Measurements from ENCODE around the gene DAB1.

Gene DAB1

GRCh38 chr1:57013522-57013921 lies 410.3 kb downstream of the DAB1 start:
- no peaks in the 10 kb centered on the region for H3K9me3 Mint-ChIP-seq
- ATAC-seq (replicated peaks; ENCODE audit: extremely low read depth, poor library complexity, severe bottlenecking) (no peak), DNase-seq (ENCODE audit: low spot score in 2 of 2) (no peak)
- no peak overlapping the region for H3K4me3 Mint-ChIP-seq
- no peaks in the 10 kb centered on the region for H3K36me3 Mint-ChIP-seq (ENCODE audit: insufficient read depth)
- no peak overlapping the region for H3K27ac Mint-ChIP-seq (ENCODE audit: low read depth)
- no peaks in the 10 kb centered on the region for H3K4me1 Mint-ChIP-seq
- peaks cover 9% of the 10 kb centered on the region for H3K27me3 Mint-ChIP-seq

- no peak for ATAC-seq (replicated peaks; ENCODE audit: extremely low read depth, poor library complexity, severe bottlenecking)
- H3K4me3 Mint-ChIP-seq = no peak overlapping the region
- H3K27ac Mint-ChIP-seq (ENCODE audit: low read depth) = no peak overlapping the region
- no peaks in the 10 kb centered on the region for H3K4me1 Mint-ChIP-seq
- no peaks in the 10 kb centered on the region for H3K9me3 Mint-ChIP-seq
- DNase-seq (ENCODE audit: low spot score in 2 of 2) = no peak
- peaks cover 9% of the 10 kb centered on the region for H3K27me3 Mint-ChIP-seq
- no peaks in the 10 kb centered on the region for H3K36me3 Mint-ChIP-seq (ENCODE audit: insufficient read depth)
Measured at GRCh38 chr1:57012315-57012714, 411.5 kb downstream of the DAB1 start.

GRCh38 chr1:57010511-57010910 lies 413.3 kb downstream of the DAB1 start:
- Mint-ChIP-seq H3K4me1 (no peaks in the 10 kb centered on the region), H3K9me3 (no peaks in the 10 kb centered on the region), H3K27me3 (peaks cover 9% of the 10 kb centered on the region), H3K27ac (ENCODE audit: low read depth) (no peak overlapping the region), H3K36me3 (ENCODE audit: insufficient read depth) (no peaks in the 10 kb centered on the region), H3K4me3 (no peak overlapping the region)
- ATAC-seq (replicated peaks; ENCODE audit: extremely low read depth, poor library complexity, severe bottlenecking) (no peak), DNase-seq (ENCODE audit: low spot score in 2 of 2) (no peak)

- Mint-ChIP-seq H3K27me3 (peaks cover 9% of the 10 kb centered on the region), H3K36me3 (ENCODE audit: insufficient read depth) (no peaks in the 10 kb centered on the region), H3K9me3 (no peaks in the 10 kb centered on the region), H3K4me1 (no peaks in the 10 kb centered on the region), H3K27ac (ENCODE audit: low read depth) (no peak overlapping the region), H3K4me3 (no peak overlapping the region)
- ATAC-seq (replicated peaks; ENCODE audit: extremely low read depth, poor library complexity, severe bottlenecking) = no peak
- no peak for DNase-seq (ENCODE audit: low spot score in 2 of 2)
Measured at GRCh38 chr1:57007948-57008347, 415.9 kb downstream of the DAB1 start.

GRCh38 chr1:57007472-57007871 lies 416.4 kb downstream of the DAB1 start:
- ATAC-seq (replicated peaks; ENCODE audit: extremely low read depth, poor library complexity, severe bottlenecking) (no peak), DNase-seq (ENCODE audit: low spot score in 2 of 2) (no peak)
- H3K4me1 Mint-ChIP-seq = no peaks in the 10 kb centered on the region
- no peak overlapping the region for H3K27ac Mint-ChIP-seq (ENCODE audit: low read depth)
- H3K27me3 Mint-ChIP-seq = peaks cover 9% of the 10 kb centered on the region
- H3K9me3 Mint-ChIP-seq = no peaks in the 10 kb centered on the region
- no peaks in the 10 kb centered on the region for H3K36me3 Mint-ChIP-seq (ENCODE audit: insufficient read depth)
- H3K4me3 Mint-ChIP-seq = no peak overlapping the region

- ATAC-seq (replicated peaks; ENCODE audit: extremely low read depth, poor library complexity, severe bottlenecking) (no peak), DNase-seq (ENCODE audit: low spot score in 2 of 2) (no peak)
- no peaks in the 10 kb centered on the region for H3K9me3 Mint-ChIP-seq
- H3K4me1 Mint-ChIP-seq = no peaks in the 10 kb centered on the region
- no peaks in the 10 kb centered on the region for H3K36me3 Mint-ChIP-seq (ENCODE audit: insufficient read depth)
- no peaks in the 10 kb centered on the region for H3K27me3 Mint-ChIP-seq
- no peak overlapping the region for H3K27ac Mint-ChIP-seq (ENCODE audit: low read depth)
- H3K4me3 Mint-ChIP-seq = no peak overlapping the region
Measured at GRCh38 chr1:57003398-57004139, 420.3 kb downstream of the DAB1 start.

GRCh38 chr1:56995414-56996100 lies 428.3 kb downstream of the DAB1 start:
- Mint-ChIP-seq H3K27ac (ENCODE audit: low read depth) (no peak overlapping the region), H3K9me3 (no peaks in the 10 kb centered on the region), H3K4me1 (no peaks in the 10 kb centered on the region), H3K27me3 (peaks cover 10% of the 10 kb centered on the region), H3K36me3 (ENCODE audit: insufficient read depth) (no peaks in the 10 kb centered on the region), H3K4me3 (no peak overlapping the region)
- DNase-seq (ENCODE audit: low spot score in 2 of 2) = no peak
- ATAC-seq (replicated peaks; ENCODE audit: extremely low read depth, poor library complexity, severe bottlenecking) = no peak

GRCh38 chr1:56993475-56993874 lies 430.4 kb downstream of the DAB1 start:
- Mint-ChIP-seq H3K4me1 (no peaks in the 10 kb centered on the region), H3K27me3 (peaks cover 10% of the 10 kb centered on the region), H3K36me3 (ENCODE audit: insufficient read depth) (peaks cover 2% of the 10 kb centered on the region), H3K9me3 (no peaks in the 10 kb centered on the region), H3K27ac (ENCODE audit: low read depth) (no peak overlapping the region), H3K4me3 (no peak overlapping the region)
- ATAC-seq (replicated peaks; ENCODE audit: extremely low read depth, poor library complexity, severe bottlenecking) = no peak
- DNase-seq (ENCODE audit: low spot score in 2 of 2) = no peak

GRCh38 chr1:56992318-56993125 lies 431.3 kb downstream of the DAB1 start:
- Mint-ChIP-seq H3K27me3 (peaks cover 10% of the 10 kb centered on the region), H3K4me3 (no peak overlapping the region), H3K36me3 (ENCODE audit: insufficient read depth) (peaks cover 2% of the 10 kb centered on the region), H3K9me3 (no peaks in the 10 kb centered on the region), H3K4me1 (no peaks in the 10 kb centered on the region), H3K27ac (ENCODE audit: low read depth) (no peak overlapping the region)
- DNase-seq (ENCODE audit: low spot score in 2 of 2) = no peak
- ATAC-seq (replicated peaks; ENCODE audit: extremely low read depth, poor library complexity, severe bottlenecking) = no peak

- no peaks in the 10 kb centered on the region for H3K4me1 Mint-ChIP-seq
- peaks cover 2% of the 10 kb centered on the region for H3K36me3 Mint-ChIP-seq (ENCODE audit: insufficient read depth)
- H3K4me3 Mint-ChIP-seq = no peak overlapping the region
- no peak for DNase-seq (ENCODE audit: low spot score in 2 of 2)
- no peaks in the 10 kb centered on the region for H3K9me3 Mint-ChIP-seq
- ATAC-seq (replicated peaks; ENCODE audit: extremely low read depth, poor library complexity, severe bottlenecking) = no peak
- H3K27ac Mint-ChIP-seq (ENCODE audit: low read depth) = no peak overlapping the region
- H3K27me3 Mint-ChIP-seq = peaks cover 10% of the 10 kb centered on the region
Measured at GRCh38 chr1:56991576-56991975, 432.3 kb downstream of the DAB1 start.

- ATAC-seq (replicated peaks; ENCODE audit: extremely low read depth, poor library complexity, severe bottlenecking) (no peak), DNase-seq (ENCODE audit: low spot score in 2 of 2) (no peak)
- Mint-ChIP-seq H3K27ac (ENCODE audit: low read depth) (no peak overlapping the region), H3K4me1 (no peaks in the 10 kb centered on the region), H3K27me3 (peaks cover 10% of the 10 kb centered on the region), H3K9me3 (no peaks in the 10 kb centered on the region), H3K36me3 (ENCODE audit: insufficient read depth) (peaks cover 2% of the 10 kb centered on the region), H3K4me3 (no peak overlapping the region)
Measured at GRCh38 chr1:56986397-56986796, 437.5 kb downstream of the DAB1 start.

GRCh38 chr1:56985857-56986256 lies 438.0 kb downstream of the DAB1 start:
- Mint-ChIP-seq H3K36me3 (ENCODE audit: insufficient read depth) (peaks cover 2% of the 10 kb centered on the region), H3K4me3 (no peak overlapping the region), H3K27me3 (peaks cover 10% of the 10 kb centered on the region), H3K9me3 (no peaks in the 10 kb centered on the region), H3K4me1 (no peaks in the 10 kb centered on the region), H3K27ac (ENCODE audit: low read depth) (no peak overlapping the region)
- no peak for DNase-seq (ENCODE audit: low spot score in 2 of 2)
- no peak for ATAC-seq (replicated peaks; ENCODE audit: extremely low read depth, poor library complexity, severe bottlenecking)

GRCh38 chr1:56983484-56983883 lies 440.4 kb downstream of the DAB1 start:
- H3K4me1 Mint-ChIP-seq = no peaks in the 10 kb centered on the region
- DNase-seq (ENCODE audit: low spot score in 2 of 2) (no peak), ATAC-seq (replicated peaks; ENCODE audit: extremely low read depth, poor library complexity, severe bottlenecking) (no peak)
- no peak overlapping the region for H3K27ac Mint-ChIP-seq (ENCODE audit: low read depth)
- no peaks in the 10 kb centered on the region for H3K36me3 Mint-ChIP-seq (ENCODE audit: insufficient read depth)
- peaks cover 20% of the 10 kb centered on the region for H3K27me3 Mint-ChIP-seq
- no peaks in the 10 kb centered on the region for H3K9me3 Mint-ChIP-seq
- H3K4me3 Mint-ChIP-seq = no peak overlapping the region

Measured in central memory CD8-positive, alpha-beta T cell (primary cell).